Nephron progenitor cell (in vitro differentiated cells): ENCODE results near the gene JARID2.

Experiments
- DNase-seq: peaks from one replicate; pipeline ENCODE4 v3.0.0; 2021
- H3K27ac Mint-ChIP-seq: 2 replicates; pipeline ENCODE4 v1.8.0; 2021; ENCODE audit warnings: mild to moderate bottlenecking, moderate library complexity, mixed read lengths
- H3K27me3 Mint-ChIP-seq: 2 replicates; pipeline ENCODE4 v1.8.0; 2021; ENCODE audit warnings: mild to moderate bottlenecking, low read depth, mixed read lengths; ENCODE audit not compliant: poor library complexity
- H3K36me3 Mint-ChIP-seq: 2 replicates; pipeline ENCODE4 v1.8.0; 2021; ENCODE audit warnings: low read depth, mixed read lengths
- H3K4me1 Mint-ChIP-seq: 2 replicates; pipeline ENCODE4 v1.8.0; 2021; ENCODE audit warnings: mixed read lengths
- H3K4me3 Mint-ChIP-seq: 2 replicates; pipeline ENCODE4 v1.8.0; 2021; ENCODE audit warnings: mild to moderate bottlenecking, moderate library complexity, mixed read lengths
- H3K9me3 Mint-ChIP-seq: 2 replicates; pipeline ENCODE4 v1.8.0; 2021; ENCODE audit warnings: mild to moderate bottlenecking, moderate library complexity, mixed read lengths
- CTCF ChIP-seq: fragments of 200-600 bp; sonication (generic); IDR thresholded peaks from 2 replicates; pipeline ENCODE4 v1.5.0; 2021; ENCODE audit warnings: antibody characterized with exemption

JARID2 gene

GRCh38 chr6:15310680-15311079 is 64.8 kb downstream of the JARID2 start:
- no peaks in the 10 kb centered on the region for H3K27me3 Mint-ChIP-seq
- TF ChIP-seq CTCF: no peak
- no peaks in the 10 kb centered on the region for H3K9me3 Mint-ChIP-seq
- H3K36me3 Mint-ChIP-seq: no peaks in the 10 kb centered on the region
- DNase-seq: no peak
- peaks cover 82% of the 10 kb centered on the region for H3K4me1 Mint-ChIP-seq
- H3K27ac Mint-ChIP-seq: no peak overlapping the region
- H3K4me3 Mint-ChIP-seq: no peak overlapping the region

GRCh38 chr6:15312500-15312899 is 66.6 kb downstream of the JARID2 start:
- TF ChIP-seq CTCF: no peak
- Mint-ChIP-seq H3K4me1 (peaks cover 83% of the 10 kb centered on the region), H3K4me3 (no peak overlapping the region), H3K27me3 (no peaks in the 10 kb centered on the region), H3K9me3 (no peaks in the 10 kb centered on the region), H3K36me3 (no peaks in the 10 kb centered on the region), H3K27ac (peak overlapping the region; percentile 17)
- DNase-seq: no peak

- H3K4me3 Mint-ChIP-seq: no peak overlapping the region
- H3K27me3 Mint-ChIP-seq: no peaks in the 10 kb centered on the region
- no peaks in the 10 kb centered on the region for H3K36me3 Mint-ChIP-seq
- H3K27ac Mint-ChIP-seq: peak overlapping the region; percentile 33
- no peaks in the 10 kb centered on the region for H3K9me3 Mint-ChIP-seq
- H3K4me1 Mint-ChIP-seq: peaks cover 83% of the 10 kb centered on the region
- DNase-seq: no peak
- no peak for TF ChIP-seq CTCF
These were observed 67.5 kb downstream of the JARID2 start for GRCh38 chr6:15313367-15313766.

- H3K4me1 Mint-ChIP-seq: peaks cover 91% of the 10 kb centered on the region
- TF ChIP-seq CTCF: no peak
- no peak for DNase-seq
- no peak overlapping the region for H3K27ac Mint-ChIP-seq
- no peaks in the 10 kb centered on the region for H3K9me3 Mint-ChIP-seq
- no peaks in the 10 kb centered on the region for H3K36me3 Mint-ChIP-seq
- no peaks in the 10 kb centered on the region for H3K27me3 Mint-ChIP-seq
- no peak overlapping the region for H3K4me3 Mint-ChIP-seq
These were observed 70.9 kb downstream of the JARID2 start for GRCh38 chr6:15316754-15317153.

- Mint-ChIP-seq H3K4me3 (no peak overlapping the region), H3K9me3 (no peaks in the 10 kb centered on the region), H3K27ac (no peak overlapping the region), H3K36me3 (no peaks in the 10 kb centered on the region), H3K27me3 (no peaks in the 10 kb centered on the region), H3K4me1 (peaks cover 94% of the 10 kb centered on the region)
- TF ChIP-seq CTCF: no peak
- no peak for DNase-seq
These were observed 71.4 kb downstream of the JARID2 start for GRCh38 chr6:15317251-15317650.

- no peak for DNase-seq
- no peak for TF ChIP-seq CTCF
- Mint-ChIP-seq H3K9me3 (no peaks in the 10 kb centered on the region), H3K36me3 (peaks cover under 1% of the 10 kb centered on the region), H3K27ac (peak overlapping the region; percentile 73), H3K4me1 (peaks cover 94% of the 10 kb centered on the region), H3K4me3 (peak overlapping the region; percentile 28), H3K27me3 (no peaks in the 10 kb centered on the region)
These were observed 72.3 kb downstream of the JARID2 start for GRCh38 chr6:15317934-15318902.
